K562 (cell line): Measurements from ENCODE around the gene FUZ. TPM values are rescaled to one million over a fixed set of nuclear protein-coding genes. Genes with fewer than 3 reads are reported as not detected.

Source experiments
- ADNP ChIP-seq: fragments of 200-800 bp; sonication (Bioruptor generic); IDR thresholded peaks from 2 replicates; pipeline ENCODE4 v1.6.1; 2016; ENCODE audit warnings: missing genetic modification characterization, missing compliant biosample characterization
- ARID1B ChIP-seq: fragments of 450-650 bp; IDR thresholded peaks from 2 replicates; pipeline ENCODE4 v1.6.1; 2016; ENCODE audit warnings: antibody characterized with exemption, mild to moderate bottlenecking, inconsistent platforms
- CCNT2 ChIP-seq: IDR thresholded peaks from 2 replicates; pipeline ENCODE4 v1.6.1; 2011; ENCODE audit warnings: borderline replicate concordance, low read depth, mild to moderate bottlenecking, moderate library complexity, mixed read lengths, low read length; ENCODE audit not compliant: insufficient read length; ENCODE audit errors: extremely low read depth
- CHD2 ChIP-seq: IDR thresholded peaks from 2 replicates; pipeline ENCODE4 v1.6.1; 2011; ENCODE audit warnings: low read depth, low read length
- CTBP1 ChIP-seq: fragments of 450-650 bp; IDR thresholded peaks from 2 replicates; pipeline ENCODE4 v1.6.1; 2016; ENCODE audit warnings: borderline replicate concordance
- FOXK2 ChIP-seq, 2 experiments: fragments of 450-650 bp; IDR thresholded peaks in 1 of 2; conservative IDR thresholded peaks in 1 of 2; 2 replicates each; pipeline ENCODE4 v1.6.1; 2016; ENCODE audit warnings: low read depth in 2 of 2, mild to moderate bottlenecking in 1 of 2
- MTA1 ChIP-seq: fragments of 450-650 bp; IDR thresholded peaks from 2 replicates; pipeline ENCODE4 v1.6.1; 2017; ENCODE audit warnings: borderline replicate concordance
- NR4A1 ChIP-seq, 2 experiments: fragments of 250-450 bp in 1 of 2; fragments of 450-650 bp in 1 of 2; sonication (Bioruptor Pico) in 1 of 2; IDR thresholded peaks; 2 replicates each; pipeline versions ENCODE4 v1.4.0 to v1.6.1; 2016 to 2020; ENCODE audit warnings: mild to moderate bottlenecking in 2 of 2, missing compliant biosample characterization in 1 of 2, missing genetic modification characterization in 1 of 2, moderate library complexity in 1 of 2
- ZNF175 ChIP-seq: fragments of 200-800 bp; sonication (Bioruptor generic); IDR thresholded peaks from 2 replicates; pipeline ENCODE4 v1.6.1; 2016; ENCODE audit warnings: low read depth, mild to moderate bottlenecking, missing genetic modification characterization, missing compliant biosample characterization
- ZNF586 ChIP-seq: fragments of 450-650 bp; formaldehyde crosslinking; conservative IDR thresholded peaks from 2 replicates; pipeline ENCODE4 v1.4.0; 2020; ENCODE audit warnings: mild to moderate bottlenecking, moderate library complexity
- polyA plus RNA-seq, 8 experiments: library from polyadenylated mRNA; depleted of rRNA in 4 of 8; stranded (reverse) in 5 of 8; unstranded in 3 of 8; fragments of >200 nt; fragmentation: Nextera tagmentation in 2 of 8; fragmentation: Illumina TruSeq in 1 of 8; extraction: Ambion mirVana in 2 of 8; extraction: Trizol in 1 of 8; gene quantifications; 2 replicates each; pipeline versions ENCODE4 v1.2.1 to v1.2.3, GENCODE V29; 2011 to 2014; ENCODE audit warnings: inconsistent platforms in 1 of 8, missing spikeins in 1 of 8
- total RNA-seq, 7 experiments: library from RNA; depleted of rRNA in 6 of 7; stranded (reverse); fragments of >200 nt in 6 of 7; fragmentation: Illumina TruSeq in 2 of 7; extraction: Trizol in 2 of 7; gene quantifications; 2 replicates each; pipeline versions ENCODE4 v1.2.1 to v1.2.3, GENCODE V29; 2011 to 2021; ENCODE audit warnings: low replicate concordance in 1 of 7
- TF ChIP-seq, protein P1 (sequence below), 2 experiments: IDR thresholded peaks in 1 of 2; conservative IDR thresholded peaks in 1 of 2; 2 replicates each; pipeline ENCODE4 v1.6.1; 2016; ENCODE audit warnings: low read depth in 2 of 2, mild to moderate bottlenecking in 1 of 2, missing compliant biosample characterization in 1 of 2, missing genetic modification characterization in 1 of 2, moderate library complexity in 1 of 2
- TF ChIP-seq, protein P2 (sequence below): fragments of 450-650 bp; IDR thresholded peaks from 2 replicates; pipeline ENCODE4 v1.6.1; 2016; ENCODE audit warnings: mild to moderate bottlenecking, moderate library complexity

The FUZ gene
- total and polyA plus RNA-seq, 9 of the 15 experiments (the other 6 are each of a cell fraction or from before 2014, with no cell fraction given): 0.17 to 7.6 (median 3.6) TPM; not detected in 1

DNA sequence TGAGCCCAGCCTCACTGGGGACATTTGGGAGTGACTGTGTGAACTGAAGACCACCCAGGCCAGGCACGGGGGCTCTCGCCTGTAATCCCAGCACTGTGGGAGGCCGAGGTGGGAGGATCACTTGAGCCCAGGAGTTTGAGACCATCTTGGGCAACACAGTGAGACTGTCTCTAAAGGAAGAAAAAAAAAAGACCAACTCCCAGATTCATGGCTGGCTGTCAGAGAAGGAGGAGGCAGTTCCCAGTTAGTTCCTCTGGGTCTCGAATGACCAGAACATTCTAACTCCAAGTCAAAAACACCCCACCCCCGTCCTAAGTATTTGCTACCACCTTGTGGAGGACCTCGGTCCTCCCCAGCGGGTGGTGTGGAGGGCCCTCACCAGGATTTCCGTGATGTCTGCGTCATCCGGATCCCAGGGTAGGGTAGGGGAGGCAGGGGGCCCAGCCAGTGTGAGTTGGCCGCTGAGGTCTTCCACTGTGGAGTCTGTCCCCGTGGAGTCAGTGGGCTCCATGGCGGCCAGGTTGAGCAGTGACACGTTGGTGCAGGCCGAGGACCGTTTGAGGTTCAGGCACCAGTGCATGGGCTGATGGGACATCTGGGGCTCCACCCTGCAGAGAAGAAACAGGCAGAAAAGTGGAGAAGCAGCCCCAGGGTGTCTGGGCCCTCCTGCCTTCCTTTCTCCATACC lies 51.3 kb downstream of the FUZ start (continued):
- TF ChIP-seq, protein P1, sequence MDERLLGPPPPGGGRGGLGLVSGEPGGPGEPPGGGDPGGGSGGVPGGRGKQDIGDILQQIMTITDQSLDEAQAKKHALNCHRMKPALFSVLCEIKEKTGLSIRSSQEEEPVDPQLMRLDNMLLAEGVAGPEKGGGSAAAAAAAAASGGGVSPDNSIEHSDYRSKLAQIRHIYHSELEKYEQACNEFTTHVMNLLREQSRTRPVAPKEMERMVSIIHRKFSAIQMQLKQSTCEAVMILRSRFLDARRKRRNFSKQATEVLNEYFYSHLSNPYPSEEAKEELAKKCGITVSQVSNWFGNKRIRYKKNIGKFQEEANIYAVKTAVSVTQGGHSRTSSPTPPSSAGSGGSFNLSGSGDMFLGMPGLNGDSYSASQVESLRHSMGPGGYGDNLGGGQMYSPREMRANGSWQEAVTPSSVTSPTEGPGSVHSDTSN (CRISPR knock-in tag; IDR thresholded peaks at IDR 0.05; ENCODE audit: low read depth): no peak
- TF ChIP-seq, protein P1 (tag; conservative IDR thresholded peaks at IDR 0.05; ENCODE audit: low read depth): 0 out of 2 replicates have a peak, but pooled peaks have one; percentile 7
- TF ChIP-seq ZNF175 (CRISPR knock-in tag): peak; percentile 58; the same call in 1 of the 2 replicates
- TF ChIP-seq, protein P2, sequence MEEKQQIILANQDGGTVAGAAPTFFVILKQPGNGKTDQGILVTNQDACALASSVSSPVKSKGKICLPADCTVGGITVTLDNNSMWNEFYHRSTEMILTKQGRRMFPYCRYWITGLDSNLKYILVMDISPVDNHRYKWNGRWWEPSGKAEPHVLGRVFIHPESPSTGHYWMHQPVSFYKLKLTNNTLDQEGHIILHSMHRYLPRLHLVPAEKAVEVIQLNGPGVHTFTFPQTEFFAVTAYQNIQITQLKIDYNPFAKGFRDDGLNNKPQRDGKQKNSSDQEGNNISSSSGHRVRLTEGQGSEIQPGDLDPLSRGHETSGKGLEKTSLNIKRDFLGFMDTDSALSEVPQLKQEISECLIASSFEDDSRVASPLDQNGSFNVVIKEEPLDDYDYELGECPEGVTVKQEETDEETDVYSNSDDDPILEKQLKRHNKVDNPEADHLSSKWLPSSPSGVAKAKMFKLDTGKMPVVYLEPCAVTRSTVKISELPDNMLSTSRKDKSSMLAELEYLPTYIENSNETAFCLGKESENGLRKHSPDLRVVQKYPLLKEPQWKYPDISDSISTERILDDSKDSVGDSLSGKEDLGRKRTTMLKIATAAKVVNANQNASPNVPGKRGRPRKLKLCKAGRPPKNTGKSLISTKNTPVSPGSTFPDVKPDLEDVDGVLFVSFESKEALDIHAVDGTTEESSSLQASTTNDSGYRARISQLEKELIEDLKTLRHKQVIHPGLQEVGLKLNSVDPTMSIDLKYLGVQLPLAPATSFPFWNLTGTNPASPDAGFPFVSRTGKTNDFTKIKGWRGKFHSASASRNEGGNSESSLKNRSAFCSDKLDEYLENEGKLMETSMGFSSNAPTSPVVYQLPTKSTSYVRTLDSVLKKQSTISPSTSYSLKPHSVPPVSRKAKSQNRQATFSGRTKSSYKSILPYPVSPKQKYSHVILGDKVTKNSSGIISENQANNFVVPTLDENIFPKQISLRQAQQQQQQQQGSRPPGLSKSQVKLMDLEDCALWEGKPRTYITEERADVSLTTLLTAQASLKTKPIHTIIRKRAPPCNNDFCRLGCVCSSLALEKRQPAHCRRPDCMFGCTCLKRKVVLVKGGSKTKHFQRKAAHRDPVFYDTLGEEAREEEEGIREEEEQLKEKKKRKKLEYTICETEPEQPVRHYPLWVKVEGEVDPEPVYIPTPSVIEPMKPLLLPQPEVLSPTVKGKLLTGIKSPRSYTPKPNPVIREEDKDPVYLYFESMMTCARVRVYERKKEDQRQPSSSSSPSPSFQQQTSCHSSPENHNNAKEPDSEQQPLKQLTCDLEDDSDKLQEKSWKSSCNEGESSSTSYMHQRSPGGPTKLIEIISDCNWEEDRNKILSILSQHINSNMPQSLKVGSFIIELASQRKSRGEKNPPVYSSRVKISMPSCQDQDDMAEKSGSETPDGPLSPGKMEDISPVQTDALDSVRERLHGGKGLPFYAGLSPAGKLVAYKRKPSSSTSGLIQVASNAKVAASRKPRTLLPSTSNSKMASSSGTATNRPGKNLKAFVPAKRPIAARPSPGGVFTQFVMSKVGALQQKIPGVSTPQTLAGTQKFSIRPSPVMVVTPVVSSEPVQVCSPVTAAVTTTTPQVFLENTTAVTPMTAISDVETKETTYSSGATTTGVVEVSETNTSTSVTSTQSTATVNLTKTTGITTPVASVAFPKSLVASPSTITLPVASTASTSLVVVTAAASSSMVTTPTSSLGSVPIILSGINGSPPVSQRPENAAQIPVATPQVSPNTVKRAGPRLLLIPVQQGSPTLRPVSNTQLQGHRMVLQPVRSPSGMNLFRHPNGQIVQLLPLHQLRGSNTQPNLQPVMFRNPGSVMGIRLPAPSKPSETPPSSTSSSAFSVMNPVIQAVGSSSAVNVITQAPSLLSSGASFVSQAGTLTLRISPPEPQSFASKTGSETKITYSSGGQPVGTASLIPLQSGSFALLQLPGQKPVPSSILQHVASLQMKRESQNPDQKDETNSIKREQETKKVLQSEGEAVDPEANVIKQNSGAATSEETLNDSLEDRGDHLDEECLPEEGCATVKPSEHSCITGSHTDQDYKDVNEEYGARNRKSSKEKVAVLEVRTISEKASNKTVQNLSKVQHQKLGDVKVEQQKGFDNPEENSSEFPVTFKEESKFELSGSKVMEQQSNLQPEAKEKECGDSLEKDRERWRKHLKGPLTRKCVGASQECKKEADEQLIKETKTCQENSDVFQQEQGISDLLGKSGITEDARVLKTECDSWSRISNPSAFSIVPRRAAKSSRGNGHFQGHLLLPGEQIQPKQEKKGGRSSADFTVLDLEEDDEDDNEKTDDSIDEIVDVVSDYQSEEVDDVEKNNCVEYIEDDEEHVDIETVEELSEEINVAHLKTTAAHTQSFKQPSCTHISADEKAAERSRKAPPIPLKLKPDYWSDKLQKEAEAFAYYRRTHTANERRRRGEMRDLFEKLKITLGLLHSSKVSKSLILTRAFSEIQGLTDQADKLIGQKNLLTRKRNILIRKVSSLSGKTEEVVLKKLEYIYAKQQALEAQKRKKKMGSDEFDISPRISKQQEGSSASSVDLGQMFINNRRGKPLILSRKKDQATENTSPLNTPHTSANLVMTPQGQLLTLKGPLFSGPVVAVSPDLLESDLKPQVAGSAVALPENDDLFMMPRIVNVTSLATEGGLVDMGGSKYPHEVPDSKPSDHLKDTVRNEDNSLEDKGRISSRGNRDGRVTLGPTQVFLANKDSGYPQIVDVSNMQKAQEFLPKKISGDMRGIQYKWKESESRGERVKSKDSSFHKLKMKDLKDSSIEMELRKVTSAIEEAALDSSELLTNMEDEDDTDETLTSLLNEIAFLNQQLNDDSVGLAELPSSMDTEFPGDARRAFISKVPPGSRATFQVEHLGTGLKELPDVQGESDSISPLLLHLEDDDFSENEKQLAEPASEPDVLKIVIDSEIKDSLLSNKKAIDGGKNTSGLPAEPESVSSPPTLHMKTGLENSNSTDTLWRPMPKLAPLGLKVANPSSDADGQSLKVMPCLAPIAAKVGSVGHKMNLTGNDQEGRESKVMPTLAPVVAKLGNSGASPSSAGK: peak; percentile 66; the same call in 1 of the 2 replicates
- no peak for TF ChIP-seq ADNP (tag)
- no peak for TF ChIP-seq NR4A1 (CRISPR knock-in tag; IDR thresholded peaks at IDR 0.05)
- peak; percentile 70; the same call in 1 of the 2 replicates for TF ChIP-seq NR4A1 (tag; IDR thresholded peaks at IDR 0.05)
- TF ChIP-seq CTBP1: peak; percentile 74; the same call in 1 of the 2 replicates
- peak; percentile 43; the same call in 1 of the 2 replicates for TF ChIP-seq MTA1
- TF ChIP-seq CCNT2: no peak
- peak; percentile 26 to 40; a peak in 1 of 4 replicates for TF ChIP-seq FOXK2 (conservative IDR thresholded peaks at IDR 0.05 in 1 of 2, IDR thresholded peaks at IDR 0.05 in 1 of 2; ENCODE audit: low read depth in 2 of 2)
- no peak for TF ChIP-seq ZNF586
- TF ChIP-seq ARID1B: peak; percentile 50; the same call in 1 of the 2 replicates
- no peak for TF ChIP-seq CHD2
